Activated CD4-positive, alpha-beta T cell treated with anti-CD3 and anti-CD28 coated beads for 4 hours (primary cell): Measurements from ENCODE around the gene VWA1.
"Not testable (repeated sequence)": the region's sequence is repeated elsewhere in the genome, so short reads cannot be mapped to it uniquely, and the experiment has no call there.

Source experiments
- DNase-seq, 2 donors: peaks; one replicate each; pipeline ENCODE4 v3.0.0-alpha.2; 2020

The VWA1 gene

GRCh38 chr1:1406101-1406820 is 29.2 kb upstream of the VWA1 start:
- DNase-seq = no peak

DNA sequence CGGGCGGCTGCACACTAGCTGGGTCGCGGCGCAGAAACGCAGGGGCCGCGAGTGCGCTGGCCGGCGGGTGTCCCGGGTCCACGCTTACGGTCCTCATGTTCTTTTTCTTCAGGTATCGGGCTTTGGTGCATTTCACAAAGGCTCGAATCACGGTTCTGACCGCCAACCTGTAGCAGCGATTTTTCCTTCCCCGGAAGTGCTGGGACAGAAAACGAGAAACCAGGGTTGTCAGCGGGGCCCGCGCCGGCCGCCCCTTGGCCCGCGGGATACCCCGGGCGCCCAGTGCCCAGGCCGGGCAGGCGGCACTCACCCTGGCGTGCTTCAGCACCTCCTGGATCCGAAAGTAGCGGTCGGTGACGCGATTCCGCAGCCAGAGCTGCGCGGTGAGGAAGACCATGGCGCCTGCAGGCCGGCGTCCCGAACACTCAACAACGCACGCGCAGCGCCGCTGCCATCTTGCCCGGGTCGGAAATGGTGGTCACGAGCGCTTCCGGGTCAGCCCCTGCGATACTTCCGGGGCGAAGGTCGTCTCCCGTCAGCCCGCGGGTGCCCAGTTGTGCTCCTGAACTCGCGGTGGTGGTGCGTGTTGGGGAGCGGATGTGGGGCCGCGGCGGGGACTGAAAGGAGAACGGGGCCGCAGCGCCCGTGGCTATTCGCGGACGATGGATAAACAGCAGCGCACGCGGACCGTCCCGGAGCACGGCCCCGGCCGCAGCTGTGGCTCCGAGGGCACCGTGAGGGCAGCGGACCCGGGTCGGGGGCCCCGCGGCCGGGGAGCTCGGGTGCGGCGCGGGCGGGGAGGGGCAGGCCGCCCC is 28.5 kb upstream of the VWA1 start, which contains the start of gene MRPL20:
TSS of gene MRPL20 (minus strand) at position 473 of the 815 bp plus-strand sequence. CDS start at position 397, 76 bp downstream.
- peak; percentile 92 to 95 for DNase-seq

DNA sequence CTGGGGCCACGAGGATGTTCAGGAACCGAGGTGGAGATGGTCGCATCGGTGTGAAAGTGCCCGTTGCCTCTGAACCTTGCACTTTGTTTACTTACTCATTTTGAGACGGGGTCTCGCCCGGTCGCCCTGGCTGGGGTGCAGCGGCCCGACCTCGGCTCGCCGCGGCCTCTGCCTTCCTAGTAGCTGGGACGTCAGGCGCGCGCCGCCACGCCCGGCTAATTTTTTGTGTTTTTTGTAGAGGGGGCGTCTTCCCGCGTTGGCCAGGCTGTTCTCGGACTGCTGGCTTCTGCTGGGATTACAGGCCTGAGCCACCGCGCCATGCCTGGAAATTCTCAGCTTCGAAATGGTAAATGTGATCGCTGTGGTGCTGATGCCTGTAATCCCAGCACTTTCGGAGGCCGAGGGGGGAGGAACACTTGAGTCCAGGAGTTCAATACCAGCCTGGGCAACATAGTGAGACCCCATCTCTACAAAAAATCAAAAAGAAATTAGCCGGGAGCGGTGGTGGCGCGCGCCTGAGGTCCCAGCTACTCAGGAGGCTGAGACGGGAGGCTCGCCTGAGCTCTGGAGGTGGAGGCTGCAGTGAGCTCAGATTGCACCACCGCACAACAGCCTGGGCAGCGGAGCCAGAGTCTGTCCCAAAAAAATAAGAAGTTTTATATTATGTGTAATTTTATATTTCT is 27.7 kb upstream of the VWA1 start:
- peak in 1 of 2 donors; percentile 30 for DNase-seq

- DNase-seq = not testable (repeated sequence)
These were observed 25.3 kb upstream of the VWA1 start for GRCh38 chr1:1410238-1410637.

- no peak for DNase-seq
These were observed 23.9 kb upstream of the VWA1 start for GRCh38 chr1:1411626-1412025.

GRCh38 chr1:1412311-1412902 is 23.1 kb upstream of the VWA1 start:
- DNase-seq = not testable (repeated sequence)

- no peak for DNase-seq
These were observed 19.7 kb upstream of the VWA1 start for GRCh38 chr1:1415751-1416150.

DNA sequence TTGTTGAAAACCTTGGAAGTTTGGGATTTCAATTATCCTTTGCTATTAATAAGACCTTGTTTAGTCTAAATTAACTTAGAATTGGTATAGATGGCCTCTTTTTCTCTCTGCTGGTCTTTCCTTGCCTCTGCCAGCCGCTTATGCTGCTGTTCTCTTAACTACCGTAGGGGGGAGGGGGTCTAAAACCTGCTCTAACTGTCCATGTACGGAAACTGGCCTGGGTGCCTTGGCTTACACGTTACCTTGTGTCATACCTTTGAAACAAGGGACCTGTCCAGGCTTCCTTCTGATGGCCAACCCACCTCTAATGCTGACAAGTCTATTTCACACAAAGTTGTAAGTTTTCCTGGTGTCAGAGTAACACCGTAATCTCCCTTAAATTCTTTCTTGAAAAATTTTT is 18.1 kb upstream of the VWA1 start:
- DNase-seq = not testable (repeated sequence)

- DNase-seq = not testable (repeated sequence)
These were observed 17.5 kb upstream of the VWA1 start for GRCh38 chr1:1417825-1418463.

- no peak for DNase-seq
These were observed 16.8 kb upstream of the VWA1 start for GRCh38 chr1:1418464-1419362.

DNA sequence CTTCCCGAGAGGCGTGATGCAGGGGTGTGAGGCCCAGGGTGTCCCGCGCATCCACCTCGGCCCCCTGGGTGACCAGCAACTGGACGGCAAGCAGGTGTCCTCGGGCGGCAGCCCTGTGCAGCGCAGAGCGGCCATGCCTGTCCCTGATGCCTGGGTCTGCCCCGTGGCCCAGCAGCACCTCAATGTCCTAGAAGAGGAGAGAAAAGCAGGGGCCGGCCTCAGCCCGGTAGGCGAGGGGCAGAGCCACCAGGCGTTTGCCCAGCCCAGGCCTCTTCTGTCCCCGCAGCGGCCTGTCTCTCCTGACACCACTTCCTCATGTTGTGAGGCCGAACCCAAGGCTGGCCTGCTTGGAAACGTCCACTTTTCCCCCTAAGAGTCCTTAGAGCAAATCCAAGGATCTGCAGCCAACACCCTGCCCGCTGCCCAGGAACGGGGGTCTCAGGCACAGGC is 16.1 kb upstream of the VWA1 start:
- DNase-seq = no peak

DNA sequence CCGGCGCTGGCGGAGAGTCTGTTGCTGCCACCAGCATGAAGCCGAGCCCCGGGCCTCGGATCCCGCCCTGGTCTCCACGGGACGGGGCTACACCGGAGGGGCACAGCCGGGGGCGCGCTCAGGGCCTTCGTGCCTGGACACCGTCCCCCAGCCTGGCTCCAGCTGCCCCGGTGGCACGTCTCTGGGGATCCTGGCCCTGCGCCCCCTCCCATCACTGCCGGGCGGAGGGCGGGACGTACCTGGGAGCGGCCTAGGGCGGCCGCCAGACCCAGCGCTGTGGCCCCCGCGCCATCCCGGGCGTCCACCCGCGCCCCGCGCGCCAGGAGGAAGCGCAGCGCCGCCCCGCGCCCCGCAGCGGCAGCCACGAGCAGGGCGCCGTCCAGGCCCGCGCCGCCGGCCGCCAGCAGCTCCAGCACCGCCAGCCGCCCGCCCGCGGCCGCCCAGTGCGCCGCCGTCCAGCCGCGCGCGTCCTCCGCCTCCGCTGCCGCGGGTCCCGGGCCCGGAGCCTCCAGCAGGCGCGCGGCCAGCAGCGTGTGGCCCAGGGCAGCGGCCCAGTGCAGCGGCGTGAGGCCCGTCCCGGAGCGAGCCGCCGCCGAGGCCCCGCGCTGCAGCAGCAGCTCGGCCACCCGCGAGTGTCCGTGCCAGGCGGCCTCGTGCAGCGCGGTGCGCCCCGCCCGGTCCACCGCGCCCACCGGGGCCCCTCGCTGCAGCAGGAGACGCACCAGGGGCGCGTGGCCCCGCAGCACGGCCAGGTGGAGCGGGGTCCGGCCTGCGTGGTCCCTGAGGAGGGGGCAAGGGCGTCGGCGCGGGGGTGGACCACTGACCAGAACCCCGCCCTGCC is 15.5 kb upstream of the VWA1 start:
- no peak for DNase-seq

- no peak for DNase-seq
These were observed 14.8 kb upstream of the VWA1 start for GRCh38 chr1:1420654-1421141.

- no peak for DNase-seq
These were observed 14.2 kb upstream of the VWA1 start, which contains the start of gene ANKRD65 for GRCh38 chr1:1421147-1421906. Gene ANKRD65 (minus strand): TSS chr1:1421276. CDS start chr1:1421005, 271 bp downstream.

DNA sequence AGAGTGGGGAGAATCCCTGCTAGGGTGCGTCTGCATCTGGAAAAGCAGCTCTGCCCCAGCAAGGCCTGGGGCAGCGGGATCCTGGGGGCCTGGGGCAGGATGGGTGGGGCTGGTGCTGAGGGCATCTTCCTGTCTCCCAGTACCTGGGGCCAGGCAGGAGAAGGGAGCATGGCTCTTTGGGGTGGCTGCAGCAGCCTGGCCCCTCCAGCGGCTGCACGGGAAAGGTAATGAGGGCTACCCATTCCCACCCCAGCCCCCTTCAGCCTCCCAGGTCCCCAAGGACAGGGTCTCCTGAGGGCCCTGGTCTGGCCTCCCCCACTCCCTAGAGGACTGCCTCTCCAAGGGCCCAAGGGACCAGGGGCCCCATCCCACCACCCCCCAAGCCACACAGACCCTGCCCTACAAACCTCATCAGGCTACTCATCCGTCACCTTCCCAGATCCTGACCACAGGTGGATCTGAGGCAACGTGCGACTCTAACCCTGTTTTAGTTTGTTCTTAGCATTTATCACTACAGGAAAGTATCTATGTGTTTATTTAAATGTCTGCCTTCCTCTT is 13.5 kb upstream of the VWA1 start:
- DNase-seq = no peak

DNA sequence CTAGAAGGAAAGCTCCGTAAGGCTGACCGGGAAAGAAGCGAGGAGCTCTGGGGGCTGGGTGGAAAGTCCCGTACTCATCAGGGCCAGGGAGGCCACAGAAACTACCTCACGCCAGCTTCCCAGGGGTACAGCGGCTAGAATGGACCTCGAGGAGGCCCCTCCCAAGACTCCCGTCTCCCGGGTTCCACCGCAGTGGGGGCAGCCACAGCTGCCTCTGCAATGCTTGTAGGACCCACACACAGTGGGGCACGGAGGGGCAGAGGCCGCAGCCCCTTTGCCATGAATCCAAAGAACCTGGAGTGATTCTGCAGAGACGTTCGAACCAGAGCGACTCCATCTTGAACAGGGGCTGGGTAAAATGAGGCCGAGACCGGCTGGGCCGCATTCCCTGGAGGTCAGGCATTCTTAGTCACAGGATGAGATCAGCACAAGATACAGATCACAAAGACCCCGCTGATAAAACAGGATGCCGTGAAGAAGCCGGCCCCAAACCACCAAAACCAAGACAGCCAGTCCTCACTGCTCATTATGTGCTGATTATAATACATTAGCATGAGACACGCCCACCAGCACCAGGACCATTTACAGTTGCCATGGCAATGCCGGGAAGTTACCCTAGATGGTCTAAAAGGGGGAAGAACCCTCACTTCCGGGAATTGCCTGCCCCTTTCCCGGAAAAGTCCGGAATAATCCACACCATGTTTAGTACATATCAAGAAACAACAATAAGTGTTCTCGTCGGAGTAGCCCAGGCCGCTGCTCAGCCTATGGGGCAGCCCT is 12.8 kb upstream of the VWA1 start:
- DNase-seq = no peak

GRCh38 chr1:1423245-1423597 is 12.3 kb upstream of the VWA1 start:
- no peak for DNase-seq

DNA sequence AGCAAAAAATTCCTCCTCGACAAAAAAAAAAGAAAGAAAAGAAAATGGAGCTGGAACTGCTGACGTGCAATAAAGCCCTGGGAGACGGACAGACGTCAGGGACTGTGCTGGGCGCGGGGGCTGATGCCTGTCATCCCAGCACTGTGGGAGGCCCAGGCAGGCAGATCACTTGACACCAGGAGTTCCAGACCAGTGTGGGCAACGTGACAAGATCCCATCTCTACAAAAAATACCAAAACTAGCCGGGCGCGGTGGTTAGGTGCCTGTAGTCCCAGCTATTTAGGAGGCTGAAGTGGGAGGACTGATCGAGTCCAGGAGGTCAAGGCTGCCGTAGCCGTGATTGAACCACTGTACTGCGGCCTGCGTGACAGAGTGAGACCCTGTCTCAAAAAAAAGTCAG is 10.8 kb upstream of the VWA1 start:
- no peak for DNase-seq
